ENCODE results near the gene RASGRP1. TPM values are rescaled to one million over a fixed set of nuclear protein-coding genes. Genes with fewer than 3 reads are reported as not detected.

RASGRP1 gene
- total RNA-seq, 2 experiments from 2014 or later, result 175 to 179 TPM

- H3K27me3 Mint-ChIP-seq, result no peaks in the 10 kb centered on the region
- H3K36me3 Mint-ChIP-seq, result peaks cover 76% of the 10 kb centered on the region
- H3K9me3 Mint-ChIP-seq, result no peaks in the 10 kb centered on the region
- DNase-seq (no peak), ATAC-seq (ENCODE audit: low read depth) (no peak)
- H3K4me1 Mint-ChIP-seq, result peaks cover 67% of the 10 kb centered on the region
- no peak overlapping the region for H3K4me3 Mint-ChIP-seq
- POLR2A ChIA-PET, result no interaction called here
- no peak overlapping the region for H3K27ac Mint-ChIP-seq
Observed at GRCh38 chr15:38545179-38545578, 19.4 kb downstream of the RASGRP1 start.

- Mint-ChIP-seq H3K9me3 (no peaks in the 10 kb centered on the region), H3K36me3 (peaks cover 55% of the 10 kb centered on the region), H3K27ac (no peak overlapping the region), H3K27me3 (no peaks in the 10 kb centered on the region), H3K4me3 (peak overlapping the region; percentile 31), H3K4me1 (peaks cover 70% of the 10 kb centered on the region)
- DNase-seq (no peak), ATAC-seq (ENCODE audit: low read depth) (no peak)
- POLR2A ChIA-PET, result no interaction called here
Observed at GRCh38 chr15:38541026-38541425, 23.6 kb downstream of the RASGRP1 start.

- POLR2A ChIA-PET, result no interaction called here
Observed at GRCh38 chr15:38540510-38540909, 24.1 kb downstream of the RASGRP1 start.

DNA sequence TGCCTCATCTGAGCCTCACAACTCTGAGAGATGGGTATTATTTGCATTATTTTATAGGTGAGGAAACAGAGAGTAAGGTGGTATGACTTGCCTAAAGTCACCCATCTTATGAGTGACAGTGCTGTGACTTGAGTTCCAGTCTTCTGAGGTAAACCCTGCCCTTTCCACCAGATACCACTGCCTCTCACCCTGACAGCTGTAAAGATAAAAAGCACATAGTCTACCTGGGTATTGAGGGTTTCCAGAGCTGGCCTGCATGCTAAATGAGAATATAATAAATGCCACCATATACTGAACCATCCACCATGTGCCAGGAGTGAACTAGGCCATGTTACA, 25.6 kb downstream of the RASGRP1 start:
- Mint-ChIP-seq H3K9me3 (no peaks in the 10 kb centered on the region), H3K36me3 (peaks cover 55% of the 10 kb centered on the region), H3K27me3 (no peaks in the 10 kb centered on the region), H3K27ac (peak overlapping the region; percentile 85), H3K4me1 (peaks cover 70% of the 10 kb centered on the region), H3K4me3 (peak overlapping the region; percentile 72)
- no peak for DNase-seq
- peak; percentile 46 for ATAC-seq (ENCODE audit: low read depth)
- POLR2A ChIA-PET, result interaction anchor here (1.2 to 1.9 kb wide), 2 partner anchors 25 to 150 kb away, joined by 4 read pairs; no protein-coding TSS in a partner anchor

More at GRCh38 chr15:38540510-38540909, 24.1 kb downstream of the RASGRP1 start:
- peaks cover 57% of the 10 kb centered on the region for H3K36me3 Mint-ChIP-seq
- no peak for ATAC-seq (ENCODE audit: low read depth)
- DNase-seq, result no peak
- H3K9me3 Mint-ChIP-seq, result no peaks in the 10 kb centered on the region
- H3K4me1 Mint-ChIP-seq, result peaks cover 72% of the 10 kb centered on the region
- peak overlapping the region; percentile 2 for H3K4me3 Mint-ChIP-seq
- peak overlapping the region; percentile 33 for H3K27ac Mint-ChIP-seq
- no peaks in the 10 kb centered on the region for H3K27me3 Mint-ChIP-seq

DNA sequence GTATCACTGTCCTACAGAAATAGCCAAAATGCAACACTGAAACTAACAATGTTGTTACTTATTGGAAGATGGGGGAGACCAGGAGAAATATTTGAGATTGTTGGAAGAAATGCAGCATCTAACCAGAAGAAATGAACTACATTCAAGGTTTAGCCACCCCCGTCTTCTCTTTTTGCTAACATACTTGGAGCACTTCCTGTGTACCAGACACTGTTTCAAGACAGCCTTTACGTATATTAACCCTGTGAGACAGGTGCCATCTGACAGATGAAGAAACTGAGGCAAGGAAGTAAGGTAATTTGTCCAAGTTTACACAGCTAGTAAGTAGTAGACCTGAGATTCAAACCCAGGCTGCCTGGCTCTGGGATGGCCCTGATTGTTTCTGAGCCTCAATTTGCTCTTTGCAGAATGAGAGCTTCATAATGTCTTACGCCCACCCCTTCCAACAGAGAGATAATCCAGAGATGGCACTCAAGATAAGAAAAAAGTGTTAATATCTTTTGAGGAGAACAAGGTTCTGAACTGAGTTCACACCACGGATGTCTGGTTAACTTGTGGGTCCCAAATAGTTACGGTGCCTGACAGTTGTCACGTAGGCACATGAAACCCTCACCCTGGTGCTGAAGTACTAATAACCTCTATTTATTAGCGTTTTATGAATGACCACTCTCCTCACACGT, 26.1 kb downstream of the RASGRP1 start:
- H3K27ac Mint-ChIP-seq, result peak overlapping the region; percentile 85
- no peaks in the 10 kb centered on the region for H3K27me3 Mint-ChIP-seq
- no peaks in the 10 kb centered on the region for H3K9me3 Mint-ChIP-seq
- peak overlapping the region; percentile 72 for H3K4me3 Mint-ChIP-seq
- POLR2A ChIA-PET, result interaction anchor here (1.2 to 1.9 kb wide), 2 partner anchors 26 to 150 kb away, joined by 4 read pairs; no protein-coding TSS in a partner anchor
- ATAC-seq (ENCODE audit: low read depth) (peak; percentile 24), DNase-seq (no peak)
- H3K4me1 Mint-ChIP-seq, result peaks cover 75% of the 10 kb centered on the region
- peaks cover 54% of the 10 kb centered on the region for H3K36me3 Mint-ChIP-seq

GRCh38 chr15:38536201-38536676, 28.4 kb downstream of the RASGRP1 start:
- POLR2A ChIA-PET, result no interaction called here
- H3K9me3 Mint-ChIP-seq, result no peaks in the 10 kb centered on the region
- no peak for ATAC-seq (ENCODE audit: low read depth)

GRCh38 chr15:38535491-38536200, 29.0 kb downstream of the RASGRP1 start:
- H3K36me3 Mint-ChIP-seq, result peaks cover 63% of the 10 kb centered on the region
- no peaks in the 10 kb centered on the region for H3K27me3 Mint-ChIP-seq
- peak overlapping the region; percentile 70 for H3K27ac Mint-ChIP-seq
- ATAC-seq (ENCODE audit: low read depth), result no peak
- peaks cover 77% of the 10 kb centered on the region for H3K4me1 Mint-ChIP-seq
- peak overlapping the region; percentile 53 for H3K4me3 Mint-ChIP-seq
- POLR2A ChIA-PET, result no interaction called here
- H3K9me3 Mint-ChIP-seq, result no peaks in the 10 kb centered on the region
- no peak for DNase-seq

More at GRCh38 chr15:38536201-38536676, 28.4 kb downstream of the RASGRP1 start:
- Mint-ChIP-seq H3K4me3 (no peak overlapping the region), H3K27ac (no peak overlapping the region), H3K27me3 (no peaks in the 10 kb centered on the region), H3K36me3 (peaks cover 60% of the 10 kb centered on the region), H3K4me1 (peaks cover 79% of the 10 kb centered on the region)
- no peak for DNase-seq

DNA sequence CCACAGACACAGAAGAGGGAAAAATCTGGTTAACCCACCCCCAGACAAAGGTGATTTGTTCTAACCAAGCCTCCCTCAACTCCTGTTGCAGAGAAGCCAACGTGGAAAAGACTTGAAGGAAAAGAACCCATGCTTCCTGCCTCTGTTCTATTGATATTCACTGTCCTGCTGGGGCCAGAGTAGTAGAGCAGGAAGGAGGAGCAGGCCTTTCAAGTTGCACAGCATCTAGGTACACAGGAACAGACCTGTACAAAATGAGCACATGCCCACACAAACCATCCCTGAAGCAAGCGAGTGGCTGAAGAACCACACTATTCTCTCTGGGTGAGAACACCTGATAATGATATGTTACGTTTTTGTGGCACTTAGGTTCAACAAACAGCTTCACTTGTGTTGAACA, 29.9 kb downstream of the RASGRP1 start:
- H3K36me3 Mint-ChIP-seq, result peaks cover 69% of the 10 kb centered on the region
- DNase-seq, result no peak
- H3K4me1 Mint-ChIP-seq, result peaks cover 82% of the 10 kb centered on the region
- no peaks in the 10 kb centered on the region for H3K27me3 Mint-ChIP-seq
- H3K9me3 Mint-ChIP-seq, result no peaks in the 10 kb centered on the region
- H3K4me3 Mint-ChIP-seq, result peak overlapping the region; percentile 53
- POLR2A ChIA-PET, result interaction anchor here (0.6 to 1.0 kb wide), 3 partner anchors 11 to 163 kb away, joined by 3 read pairs; no protein-coding TSS in a partner anchor
- ATAC-seq (ENCODE audit: low read depth), result peak; percentile 41
- peak overlapping the region; percentile 70 for H3K27ac Mint-ChIP-seq

DNA sequence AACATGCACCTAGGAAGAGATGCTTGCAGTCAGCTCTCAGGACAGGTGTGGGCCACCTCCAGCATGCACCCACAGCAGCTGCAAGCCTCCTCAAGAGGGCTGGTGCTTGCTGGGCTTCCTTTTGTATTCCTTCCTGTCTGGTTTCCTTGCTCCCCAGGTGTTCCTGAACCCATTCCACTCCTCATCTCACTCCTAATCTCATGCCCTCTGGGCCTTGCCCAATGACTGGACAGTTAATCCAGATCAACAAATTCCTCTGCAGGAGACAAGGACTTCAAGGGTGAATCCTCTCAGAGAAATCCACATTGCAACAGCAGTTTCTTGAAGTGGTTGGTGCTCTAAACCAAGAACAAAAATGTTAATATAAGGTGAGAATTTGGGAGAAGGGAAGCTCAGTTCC, 30.7 kb downstream of the RASGRP1 start:
- peaks cover 4% of the 10 kb centered on the region for H3K9me3 Mint-ChIP-seq
- H3K4me1 Mint-ChIP-seq, result peaks cover 81% of the 10 kb centered on the region
- POLR2A ChIA-PET, result interaction anchor here (0.9 to 1.0 kb wide), 2 partner anchors 11 to 164 kb away, joined by 3 read pairs; no protein-coding TSS in a partner anchor
- no peak for ATAC-seq (ENCODE audit: low read depth)
- no peak for DNase-seq
- H3K4me3 Mint-ChIP-seq, result no peak overlapping the region
- no peaks in the 10 kb centered on the region for H3K27me3 Mint-ChIP-seq
- peaks cover 74% of the 10 kb centered on the region for H3K36me3 Mint-ChIP-seq
- H3K27ac Mint-ChIP-seq, result peak overlapping the region; percentile 50

DNA sequence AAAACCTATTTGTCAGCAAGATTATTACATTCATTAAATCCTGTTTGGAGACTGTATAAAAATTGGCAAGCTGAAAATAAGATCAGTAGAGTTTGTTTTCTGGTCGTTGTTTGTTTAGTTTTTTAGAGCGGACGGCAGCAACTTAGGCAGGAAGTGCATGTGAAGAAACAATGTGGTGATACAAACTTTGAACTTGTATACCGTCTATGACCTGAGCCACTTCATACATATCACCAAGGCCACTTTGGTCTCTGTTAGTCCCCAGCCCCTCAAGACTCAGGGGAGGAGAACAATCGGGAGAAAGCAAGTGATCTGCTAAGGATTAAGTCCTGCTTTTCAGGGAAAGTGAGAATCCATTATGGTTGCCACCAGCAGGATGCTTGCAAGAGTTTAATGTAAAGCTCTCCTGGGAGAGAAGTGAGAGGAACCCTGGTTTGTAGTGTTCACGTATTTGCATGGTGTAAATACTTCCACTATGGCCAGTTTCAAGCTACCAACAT, 31.1 kb downstream of the RASGRP1 start:
- peaks cover 81% of the 10 kb centered on the region for H3K4me1 Mint-ChIP-seq
- H3K36me3 Mint-ChIP-seq, result peaks cover 78% of the 10 kb centered on the region
- POLR2A ChIA-PET, result interaction anchor here (0.9 kb wide), 1 partner anchor 10 kb away, joined by 3 read pairs; no protein-coding TSS in a partner anchor
- no peaks in the 10 kb centered on the region for H3K27me3 Mint-ChIP-seq
- peaks cover 6% of the 10 kb centered on the region for H3K9me3 Mint-ChIP-seq
- H3K4me3 Mint-ChIP-seq, result no peak overlapping the region
- DNase-seq (no peak), ATAC-seq (ENCODE audit: low read depth) (no peak)
- H3K27ac Mint-ChIP-seq, result peak overlapping the region; percentile 50

DNA sequence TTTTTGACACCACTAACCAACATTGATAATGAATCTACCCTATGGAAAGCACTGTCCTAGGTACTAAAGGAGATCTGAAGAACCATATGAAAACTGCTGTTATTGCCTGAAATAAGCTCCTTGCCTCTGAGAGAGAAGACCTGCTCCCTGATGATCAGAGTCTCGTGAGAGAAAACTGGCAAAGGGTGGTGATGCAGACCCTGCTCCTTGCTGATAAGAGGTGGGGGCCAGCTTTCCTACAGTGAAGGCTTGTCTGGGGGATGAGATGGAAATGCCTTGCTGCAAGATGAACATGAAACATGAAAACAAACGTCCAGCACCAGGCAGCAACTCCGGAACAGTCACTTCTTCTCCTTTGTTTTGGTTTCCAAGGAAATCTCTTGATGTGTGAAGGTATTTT, 31.9 kb downstream of the RASGRP1 start:
- H3K9me3 Mint-ChIP-seq, result peaks cover 6% of the 10 kb centered on the region
- no peak overlapping the region for H3K4me3 Mint-ChIP-seq
- DNase-seq (no peak), ATAC-seq (ENCODE audit: low read depth) (no peak)
- peaks cover 79% of the 10 kb centered on the region for H3K36me3 Mint-ChIP-seq
- H3K4me1 Mint-ChIP-seq, result peaks cover 79% of the 10 kb centered on the region
- POLR2A ChIA-PET, result no interaction called here
- peak overlapping the region; percentile 18 for H3K27ac Mint-ChIP-seq
- H3K27me3 Mint-ChIP-seq, result no peaks in the 10 kb centered on the region

DNA sequence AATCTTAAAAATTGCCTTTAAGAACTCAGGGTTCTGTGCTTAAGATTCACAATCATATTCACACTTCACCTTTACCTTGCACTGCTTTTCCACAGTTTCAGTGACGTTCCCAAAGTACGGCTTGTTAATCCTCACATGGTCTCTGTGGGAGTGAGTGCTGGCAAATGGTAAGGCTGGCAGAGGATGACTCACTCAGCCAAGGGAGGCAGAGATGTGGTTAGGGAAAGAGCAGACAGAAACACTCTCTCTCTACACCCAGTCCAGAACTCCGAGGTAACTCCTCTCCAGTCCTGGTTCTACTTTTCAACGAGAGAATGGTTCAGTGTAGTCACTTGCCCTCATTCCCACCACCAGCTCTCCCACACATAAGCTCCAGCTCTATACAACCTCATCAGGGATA, 33.1 kb downstream of the RASGRP1 start:
- POLR2A ChIA-PET, result no interaction called here
- Mint-ChIP-seq H3K36me3 (peaks cover 74% of the 10 kb centered on the region), H3K9me3 (peaks cover 6% of the 10 kb centered on the region), H3K4me1 (peaks cover 75% of the 10 kb centered on the region), H3K4me3 (no peak overlapping the region), H3K27ac (no peak overlapping the region), H3K27me3 (no peaks in the 10 kb centered on the region)
- DNase-seq, result no peak
- ATAC-seq (ENCODE audit: low read depth), result no peak

- POLR2A ChIA-PET, result no interaction called here
- H3K27me3 Mint-ChIP-seq, result no peaks in the 10 kb centered on the region
- H3K4me1 Mint-ChIP-seq, result peaks cover 65% of the 10 kb centered on the region
- H3K4me3 Mint-ChIP-seq, result no peak overlapping the region
- H3K36me3 Mint-ChIP-seq, result peaks cover 68% of the 10 kb centered on the region
- DNase-seq (no peak), ATAC-seq (ENCODE audit: low read depth) (peak; percentile 32)
- H3K9me3 Mint-ChIP-seq, result peaks cover 6% of the 10 kb centered on the region
- no peak overlapping the region for H3K27ac Mint-ChIP-seq
Observed at GRCh38 chr15:38530113-38530512, 34.5 kb downstream of the RASGRP1 start.
